Upper lobe of left lung (tissue), 6 donors: ENCODE data around the gene ARNT2. TPM values are rescaled to one million over a fixed set of nuclear protein-coding genes. Genes with fewer than 3 reads are reported as not detected.
A peak's percentile ranks its signal among the peaks of the same experiment; 100 is the strongest.

Experiments
- ATAC-seq, 2 donors: fragments of 200-7000 bp; cut with Tn5 transposase; one replicate each; pipeline ENCODE4 v1.9.1; 2022; ENCODE audit warnings: mild to moderate bottlenecking in 2 of 2, moderate library complexity in 2 of 2; ENCODE audit not compliant: low FRiP score in 2 of 2
- DNase-seq, 2 donors: peaks; one replicate each; pipeline ENCODE4 v3.0.0-alpha.2; 2019 to 2020
- H3K27ac ChIP-seq, 4 donors: fragments of 200-600 bp; sonication (generic); one replicate each; pipeline ENCODE4 v1.5.1; 2016 to 2019
- H3K27me3 ChIP-seq, 4 donors: fragments of 200-600 bp; sonication (generic); one replicate each; pipeline ENCODE4 v1.5.1; 2017 to 2019
- H3K36me3 ChIP-seq, 4 donors: fragments of 200-600 bp; sonication (generic); one replicate each; pipeline ENCODE4 v1.5.1; 2016 to 2019
- H3K4me1 ChIP-seq, 4 donors: fragments of 200-600 bp; sonication (generic); one replicate each; pipeline ENCODE4 v1.5.1; 2018 to 2019
- H3K4me3 ChIP-seq, 4 donors: fragments of 200-600 bp; sonication (generic); one replicate each; pipeline ENCODE4 v1.5.1; 2017 to 2019; ENCODE audit warnings: mild to moderate bottlenecking in 2 of 4, moderate library complexity in 1 of 4
- H3K9me3 ChIP-seq, 4 donors: fragments of 200-600 bp; sonication (generic); one replicate each; pipeline ENCODE4 v1.5.1; 2018 to 2019
- CTCF ChIP-seq, 6 experiments: fragments of 450-650 bp in 4 of 6; fragments of 200-600 bp in 2 of 6; sonication (generic) in 2 of 6; IDR thresholded peaks; one replicate each; pipeline ENCODE4 v1.5.1; 2016 to 2019; ENCODE audit warnings: antibody characterized with exemption in 6 of 6
- EP300 ChIP-seq, 4 donors: sonication (generic); formaldehyde crosslinking; IDR thresholded peaks; one replicate each; pipeline ENCODE4 v1.5.1; 2017; ENCODE audit warnings: antibody characterized with exemption in 4 of 4, control low read depth in 2 of 4
- POLR2A ChIP-seq, 4 donors: fragments of 450-650 bp; IDR thresholded peaks; one replicate each; pipeline ENCODE4 v1.5.1; 2016 to 2017; ENCODE audit warnings: antibody characterized with exemption in 4 of 4, mild to moderate bottlenecking in 2 of 4
- POLR2AphosphoS5 ChIP-seq, 2 donors: sonication (generic); formaldehyde crosslinking; IDR thresholded peaks; one replicate each; pipeline ENCODE4 v1.5.1; 2017; ENCODE audit warnings: antibody characterized with exemption in 2 of 2
- WGBS, 2 donors: methylation state at CpG; one replicate each; pipeline ENCODE4 v1.1.5; 2017 to 2018; 5-methylcytosine and 5-hydroxymethylcytosine counted together
- total RNA-seq, 6 donors: library from RNA; depleted of rRNA in 4 of 6; stranded (reverse); fragments of >200 nt in 4 of 6; gene quantifications; one replicate each; pipeline versions ENCODE4 v1.1.0 to v1.2.1, GENCODE V29; 2016 to 2021
- donor health status: DM: no; HTN: no; CAD: no; lungs with moderate emphysema.
- donor health status: DM: no; HTN: yes; CAD: no; lungs with severe emphysema.

ARNT2 gene
- total RNA-seq, 6 donors from 2014 or later = 4.7 to 26.9 (median 8.4) TPM

GRCh38 chr15:80545078-80545477 lies 140.9 kb downstream of the ARNT2 start:
- no peaks in the 10 kb centered on the region for H3K27me3 ChIP-seq
- no peak overlapping the region for H3K4me3 ChIP-seq
- H3K9me3 ChIP-seq = no peaks in the 10 kb centered on the region
- H3K27ac ChIP-seq = no peak overlapping the region
- ATAC-seq = peak in 1 of 2 donors; percentile 62
- peaks cover 0 to 2% (median 0%) of the 10 kb centered on the region in 4 donors for H3K4me1 ChIP-seq
- TF ChIP-seq CTCF (IDR thresholded peaks at IDR 0.05) = no peak
- no peak for TF ChIP-seq EP300 (IDR thresholded peaks at IDR 0.05)
- TF ChIP-seq POLR2AphosphoS5 (IDR thresholded peaks at IDR 0.05) = no peak
- TF ChIP-seq POLR2A (IDR thresholded peaks at IDR 0.05) = no peak
- no peak for DNase-seq
- H3K36me3 ChIP-seq = no peaks in the 10 kb centered on the region

- H3K27ac ChIP-seq = no peak overlapping the region
- H3K4me1 ChIP-seq = peaks cover 0 to 7% (median 6%) of the 10 kb centered on the region in 4 donors
- TF ChIP-seq EP300 (IDR thresholded peaks at IDR 0.05) (no peak), POLR2A (IDR thresholded peaks at IDR 0.05) (no peak), CTCF (IDR thresholded peaks at IDR 0.05) (no peak), POLR2AphosphoS5 (IDR thresholded peaks at IDR 0.05) (no peak)
- no peak for DNase-seq
- H3K4me3 ChIP-seq = no peak overlapping the region
- no peaks in the 10 kb centered on the region for H3K36me3 ChIP-seq
- no peak for ATAC-seq
- H3K27me3 ChIP-seq = no peaks in the 10 kb centered on the region
- WGBS, 2 donors = 88 to 97% methylated on average over 2 of the region's 2 CpGs
- no peaks in the 10 kb centered on the region for H3K9me3 ChIP-seq
These were observed 143.1 kb downstream of the ARNT2 start for GRCh38 chr15:80547264-80547663.

- TF ChIP-seq POLR2A (IDR thresholded peaks at IDR 0.05) = no peak
- no peak for TF ChIP-seq EP300 (IDR thresholded peaks at IDR 0.05)
- no peak for TF ChIP-seq POLR2AphosphoS5 (IDR thresholded peaks at IDR 0.05)
- no peak for TF ChIP-seq CTCF (IDR thresholded peaks at IDR 0.05)
- Histone ChIP-seq H3K27ac (no peak overlapping the region), H3K4me3 (no peak overlapping the region), H3K4me1 (peaks cover 0 to 7% (median 6%) of the 10 kb centered on the region in 4 donors), H3K9me3 (no peaks in the 10 kb centered on the region), H3K36me3 (no peaks in the 10 kb centered on the region), H3K27me3 (no peaks in the 10 kb centered on the region)
- no peak for ATAC-seq
- 81 to 94% methylated on average over 1 of the region's 1 CpG for WGBS, 2 donors
- DNase-seq = no peak
These were observed 145.0 kb downstream of the ARNT2 start for GRCh38 chr15:80549191-80549590.

- Histone ChIP-seq H3K4me3 (no peak overlapping the region), H3K27ac (no peak overlapping the region), H3K36me3 (no peaks in the 10 kb centered on the region), H3K27me3 (no peaks in the 10 kb centered on the region), H3K9me3 (no peaks in the 10 kb centered on the region), H3K4me1 (peaks cover 0 to 7% (median 6%) of the 10 kb centered on the region in 4 donors)
- TF ChIP-seq CTCF (IDR thresholded peaks at IDR 0.05) (no peak), POLR2A (IDR thresholded peaks at IDR 0.05) (no peak), POLR2AphosphoS5 (IDR thresholded peaks at IDR 0.05) (no peak), EP300 (IDR thresholded peaks at IDR 0.05) (no peak)
- DNase-seq = no peak
- WGBS, 2 donors = 79 to 83% methylated on average over 3 of the region's 3 CpGs
- no peak for ATAC-seq
These were observed 145.5 kb downstream of the ARNT2 start for GRCh38 chr15:80549654-80550053.

GRCh38 chr15:80550219-80550907 lies 146.2 kb downstream of the ARNT2 start:
- H3K4me1 ChIP-seq = peaks cover 0 to 7% (median 6%) of the 10 kb centered on the region in 4 donors
- no peaks in the 10 kb centered on the region for H3K36me3 ChIP-seq
- ATAC-seq (peak; percentile 65 to 74), DNase-seq (no peak)
- no peak overlapping the region for H3K27ac ChIP-seq
- WGBS, 2 donors = 49 to 55% methylated on average over 5 of the region's 5 CpGs
- H3K9me3 ChIP-seq = no peaks in the 10 kb centered on the region
- no peak overlapping the region for H3K4me3 ChIP-seq
- no peaks in the 10 kb centered on the region for H3K27me3 ChIP-seq
- TF ChIP-seq POLR2A (IDR thresholded peaks at IDR 0.05) = no peak
- TF ChIP-seq CTCF (IDR thresholded peaks at IDR 0.05) = no peak
